Measurements from ENCODE around the gene RASGRP1.

- no peak for TF ChIP-seq CTCF (IDR thresholded peaks at IDR 0.05; ENCODE audit: low read length)
- TF ChIP-seq EZH2 (IDR thresholded peaks at IDR 0.05; ENCODE audit: borderline replicate concordance, low read length): no peak
Measured at GRCh38 chr15:38477637-38478036, 87.0 kb downstream of the RASGRP1 start.
